ENCODE results near the gene PPM1F.

The PPM1F gene

DNA sequence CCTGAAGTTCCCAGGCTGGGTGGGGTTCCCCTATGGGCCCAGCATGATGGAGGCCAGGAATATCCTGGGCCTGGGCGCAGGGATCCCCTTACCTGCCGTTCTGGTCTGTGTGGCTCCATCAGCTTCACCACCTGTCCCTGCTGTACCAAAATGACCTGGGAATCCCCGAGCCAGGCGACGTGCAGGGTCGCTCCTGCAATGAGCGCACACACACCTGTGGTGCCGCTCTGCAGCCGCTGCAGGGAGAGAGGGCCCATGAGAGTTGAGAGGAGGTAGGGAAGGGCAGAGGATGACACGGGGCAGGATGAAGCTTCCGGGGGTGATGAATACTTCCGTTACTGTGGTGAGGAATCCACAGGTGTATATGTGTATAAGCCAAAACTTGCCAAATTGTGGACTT is 21.6 kb downstream of the PPM1F start:
- Histone ChIP-seq H3K4me1 (peaks cover 0 to under 1% (median 0%) of the 10 kb centered on the region in 4 donors), H3K4me3 (no peak overlapping the region), H3K36me3 (peaks cover 21 to 78% (median 60%) of the 10 kb centered on the region in 3 donors), H3K27me3 (no peaks in the 10 kb centered on the region), H3K9me3 (no peaks in the 10 kb centered on the region), H3K27ac (no peak overlapping the region)
- TF ChIP-seq, protein P1, sequence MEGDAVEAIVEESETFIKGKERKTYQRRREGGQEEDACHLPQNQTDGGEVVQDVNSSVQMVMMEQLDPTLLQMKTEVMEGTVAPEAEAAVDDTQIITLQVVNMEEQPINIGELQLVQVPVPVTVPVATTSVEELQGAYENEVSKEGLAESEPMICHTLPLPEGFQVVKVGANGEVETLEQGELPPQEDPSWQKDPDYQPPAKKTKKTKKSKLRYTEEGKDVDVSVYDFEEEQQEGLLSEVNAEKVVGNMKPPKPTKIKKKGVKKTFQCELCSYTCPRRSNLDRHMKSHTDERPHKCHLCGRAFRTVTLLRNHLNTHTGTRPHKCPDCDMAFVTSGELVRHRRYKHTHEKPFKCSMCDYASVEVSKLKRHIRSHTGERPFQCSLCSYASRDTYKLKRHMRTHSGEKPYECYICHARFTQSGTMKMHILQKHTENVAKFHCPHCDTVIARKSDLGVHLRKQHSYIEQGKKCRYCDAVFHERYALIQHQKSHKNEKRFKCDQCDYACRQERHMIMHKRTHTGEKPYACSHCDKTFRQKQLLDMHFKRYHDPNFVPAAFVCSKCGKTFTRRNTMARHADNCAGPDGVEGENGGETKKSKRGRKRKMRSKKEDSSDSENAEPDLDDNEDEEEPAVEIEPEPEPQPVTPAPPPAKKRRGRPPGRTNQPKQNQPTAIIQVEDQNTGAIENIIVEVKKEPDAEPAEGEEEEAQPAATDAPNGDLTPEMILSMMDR (IDR thresholded peaks at IDR 0.05) = no peak
- intact Hi-C loops (cut with DNase I; ENCODE audit: low total_unique reads) = no loop called here
- DNase-seq = no peak

DNA sequence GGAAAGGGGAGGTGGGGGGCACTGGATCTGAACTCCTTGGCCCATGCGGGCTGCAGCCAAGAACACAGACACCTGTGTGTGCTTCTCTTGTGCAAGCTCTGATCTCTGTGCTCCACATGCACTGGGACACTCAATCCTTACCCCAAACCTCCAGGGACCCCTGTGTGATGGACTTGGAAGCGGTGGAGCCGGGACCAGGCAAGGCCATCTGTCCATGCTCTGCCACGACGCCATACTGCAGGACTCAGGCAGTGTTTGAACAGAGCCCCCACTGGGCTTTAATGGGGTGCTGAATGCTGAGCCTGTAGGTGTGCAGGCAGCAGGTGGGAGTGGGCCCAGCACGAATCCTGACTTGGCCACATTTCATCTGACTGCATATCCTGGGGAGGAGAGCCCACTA is 23.4 kb downstream of the PPM1F start:
- intact Hi-C loops (cut with DNase I; ENCODE audit: low total_unique reads) = no loop called here
- H3K4me3 ChIP-seq = no peak overlapping the region
- no peaks in the 10 kb centered on the region for H3K4me1 ChIP-seq
- no peaks in the 10 kb centered on the region for H3K9me3 ChIP-seq
- peaks cover 21 to 83% (median 70%) of the 10 kb centered on the region in 3 donors for H3K36me3 ChIP-seq
- H3K27me3 ChIP-seq = no peaks in the 10 kb centered on the region
- TF ChIP-seq, protein P1 (IDR thresholded peaks at IDR 0.05) = no peak
- no peak overlapping the region for H3K27ac ChIP-seq
- no peak for DNase-seq

DNA sequence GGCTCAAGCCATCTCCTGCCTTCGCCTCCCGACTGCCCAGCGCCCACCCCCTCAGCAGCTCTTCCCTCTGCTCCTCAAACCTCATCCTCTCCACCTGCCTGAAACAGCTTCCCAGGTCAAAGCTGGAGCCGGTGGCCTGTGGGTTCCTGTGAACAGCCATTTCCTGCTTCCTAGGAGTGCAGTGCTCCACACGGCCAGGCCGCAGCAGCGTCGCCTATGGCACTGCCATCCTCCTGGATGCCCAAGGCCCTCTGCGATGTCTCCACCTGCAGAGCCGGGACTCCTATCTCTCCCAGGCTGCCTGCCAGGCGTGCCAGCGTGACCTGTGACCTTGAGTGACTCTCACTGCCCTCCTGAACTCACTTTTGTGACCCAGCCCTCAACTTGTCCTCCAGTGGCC is 24.6 kb downstream of the PPM1F start:
- no peaks in the 10 kb centered on the region for H3K4me1 ChIP-seq
- TF ChIP-seq, protein P1 (IDR thresholded peaks at IDR 0.05) = no peak
- no peak for DNase-seq
- H3K4me3 ChIP-seq = no peak overlapping the region
- H3K9me3 ChIP-seq = no peaks in the 10 kb centered on the region
- intact Hi-C loops (cut with DNase I; ENCODE audit: low total_unique reads) = no loop called here
- no peak overlapping the region for H3K27ac ChIP-seq
- no peaks in the 10 kb centered on the region for H3K27me3 ChIP-seq
- peaks cover 21 to 82% (median 68%) of the 10 kb centered on the region in 3 donors for H3K36me3 ChIP-seq

DNA sequence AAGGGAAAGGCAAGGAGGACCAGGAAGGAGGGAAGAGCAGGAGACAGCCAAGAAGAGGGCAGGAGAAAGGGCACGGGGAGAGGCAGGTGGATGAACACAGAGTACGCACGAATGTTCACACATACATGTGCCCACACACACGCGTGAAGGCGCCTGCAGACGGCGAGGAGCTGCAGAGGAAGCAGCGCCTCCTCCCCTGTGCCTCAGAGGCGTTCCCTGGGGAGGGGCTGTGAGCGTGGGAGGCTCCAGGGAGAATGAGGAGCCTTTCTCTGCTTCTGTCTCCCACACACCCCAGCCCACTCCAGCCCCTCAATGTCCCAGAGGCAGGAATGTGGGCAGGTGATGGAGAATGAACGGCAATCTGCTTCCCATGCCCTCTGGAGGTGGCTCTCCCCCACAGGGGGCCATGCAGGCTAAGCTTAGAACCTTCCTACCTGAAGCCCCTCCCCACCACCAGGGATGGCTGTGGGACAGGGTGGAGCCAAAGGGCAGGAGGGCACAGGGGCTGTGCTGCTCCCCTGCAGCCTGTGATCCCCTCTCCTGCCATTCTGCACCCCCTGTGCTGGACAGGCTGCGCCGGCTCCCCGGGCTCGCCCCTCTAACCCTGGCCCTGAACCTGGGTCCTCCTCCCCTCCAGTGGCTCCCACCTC is 25.3 kb downstream of the PPM1F start:
- no peak overlapping the region for H3K27ac ChIP-seq
- intact Hi-C loops (cut with DNase I; ENCODE audit: low total_unique reads) = no loop called here
- H3K36me3 ChIP-seq = peaks cover 18 to 82% (median 68%) of the 10 kb centered on the region in 3 donors
- no peaks in the 10 kb centered on the region for H3K9me3 ChIP-seq
- no peaks in the 10 kb centered on the region for H3K27me3 ChIP-seq
- H3K4me3 ChIP-seq = no peak overlapping the region
- TF ChIP-seq, protein P1 (IDR thresholded peaks at IDR 0.05) = no peak
- H3K4me1 ChIP-seq = no peaks in the 10 kb centered on the region
- no peak for DNase-seq

DNA sequence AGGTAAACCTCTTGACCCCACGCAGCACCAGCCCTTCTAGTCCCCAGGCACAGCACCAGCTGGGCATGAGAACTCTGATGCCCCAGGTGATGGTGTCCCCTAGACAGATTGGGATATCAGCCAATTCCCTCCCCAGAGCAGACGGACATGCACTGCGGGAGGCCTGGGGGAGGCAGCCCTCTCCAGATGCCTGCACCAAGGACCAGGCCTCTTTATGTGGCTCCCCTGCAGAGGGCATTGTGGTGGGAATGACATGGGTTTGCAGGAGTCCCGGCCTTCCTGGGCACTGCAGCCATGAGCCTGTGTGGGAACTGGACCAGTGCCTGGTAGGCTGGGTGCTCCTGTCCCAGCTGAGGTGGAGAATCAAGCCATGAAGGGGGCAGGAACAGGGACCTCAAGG is 25.9 kb downstream of the PPM1F start:
- Histone ChIP-seq H3K4me1 (no peaks in the 10 kb centered on the region), H3K4me3 (no peak overlapping the region), H3K27me3 (no peaks in the 10 kb centered on the region), H3K9me3 (no peaks in the 10 kb centered on the region), H3K36me3 (peaks cover 18 to 80% (median 64%) of the 10 kb centered on the region in 3 donors), H3K27ac (no peak overlapping the region)
- TF ChIP-seq, protein P1 (IDR thresholded peaks at IDR 0.05) = no peak
- intact Hi-C loops (cut with DNase I; ENCODE audit: low total_unique reads) = no loop called here
- DNase-seq = no peak

Data from tibial artery (tissue), 4 donors.